ENCODE data around the gene CHST11. TPM values are rescaled to one million over a fixed set of nuclear protein-coding genes. Genes with fewer than 3 reads are reported as not detected.
A peak's percentile ranks its signal among the peaks of the same experiment; 100 is the strongest.

CHST11 gene
- total and polyA plus RNA-seq, 10 of the 15 experiments (the other 5 are each of a cell fraction or from before 2014, with no cell fraction given) = 1.9 to 38.1 (median 17.2) TPM

DNA sequence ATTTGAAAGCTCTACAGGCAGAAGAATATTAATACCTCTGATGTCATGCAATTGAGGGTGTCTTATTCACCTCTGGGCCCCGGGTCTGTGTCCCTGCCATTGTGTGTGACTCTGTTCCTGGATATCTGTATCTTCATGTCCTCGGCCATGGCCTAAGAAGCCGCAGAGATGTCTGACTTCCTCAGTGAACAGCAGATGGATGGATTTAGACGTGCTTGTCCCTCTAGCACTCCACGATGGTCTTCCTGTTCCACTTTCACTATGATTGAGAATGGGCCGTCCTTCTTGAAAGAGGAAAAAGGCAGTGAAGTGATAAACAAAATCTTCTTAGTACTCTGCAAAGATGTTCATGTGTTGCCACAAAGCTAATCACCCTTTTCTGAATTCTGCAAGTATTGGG lies 283.9 kb downstream of the CHST11 start:
- peaks cover 16% of the 10 kb centered on the region for H3K79me2 ChIP-seq (ENCODE audit: control insufficient read depth, insufficient read depth, low read length)
- H3K27ac ChIP-seq (ENCODE audit: control insufficient read depth, insufficient read depth) = peak overlapping the region; percentile 82
- no TSS peak for BruUV-seq (replicated peaks)
- ATAC-seq = peak; percentile 87
- CTCF ChIA-PET = interaction anchor here (0.7 to 1.2 kb wide), 4 partner anchors 14 to 312 kb away, joined by 3 read pairs; no protein-coding TSS in a partner anchor
- peak; percentile 87 for DNase-seq (ENCODE audit: low read depth, low spot score)
- 0% methylated on average over 6 of the region's 6 CpGs for WGBS (ENCODE audit: insufficient coverage, insufficient replicate concordance, low lambda C conversion rate, missing lambda C conversion rate)
- H3K9me3 ChIP-seq (replicated peaks; ENCODE audit: control insufficient read depth, insufficient read depth, low read length) = no peaks in the 10 kb centered on the region; the same call in 1 of the 3 replicates
- in situ Hi-C loops (cut with MboI) = no loop called here
- no peaks in the 10 kb centered on the region for H4K20me1 ChIP-seq (ENCODE audit: control insufficient read depth, insufficient read depth)
- H3K4me1 ChIP-seq (ENCODE audit: control insufficient read depth, insufficient read depth, low read length) = peaks cover 63% of the 10 kb centered on the region
- FAIRE-seq = peak; percentile 97
- SMC1A ChIA-PET (ENCODE audit: uncharacterized antibody, unreplicated experiment) = interaction anchor here (0.7 to 3.4 kb wide), 16 partner anchors 10 to 361 kb away, joined by 3 to 21 read pairs (median 5); no protein-coding TSS in a partner anchor
- H3K4me2 ChIP-seq (ENCODE audit: control insufficient read depth, insufficient read depth) = peak overlapping the region; percentile 79
- RAD21 ChIA-PET (ENCODE audit: unreplicated experiment) = interaction anchor here (0.8 to 2.5 kb wide), 7 partner anchors 13 to 359 kb away, joined by 3 to 10 read pairs (median 5); no protein-coding TSS in a partner anchor
- peak overlapping the region; percentile 45; the same call in 1 of the 2 replicates for H3K4me3 ChIP-seq
- no peaks in the 10 kb centered on the region for H3K27me3 ChIP-seq (replicated peaks in 1 of 2; ENCODE audit: control insufficient read depth in 2 of 2, insufficient read depth in 2 of 2, low read length in 1 of 2)
- H3K9ac ChIP-seq (ENCODE audit: control insufficient read depth, insufficient read depth, low read length) = peak overlapping the region; percentile 33
- H2AFZ ChIP-seq (ENCODE audit: control insufficient read depth, low read depth, low read length) = peak overlapping the region; percentile 3
- H3K36me3 ChIP-seq (ENCODE audit: control insufficient read depth in 2 of 2, insufficient read depth in 2 of 2, low read length in 1 of 2) = peaks cover 0 to 4% of the 10 kb centered on the region in 2 experiments; a peak in 2 of 4 replicates
- intact Hi-C loops (cut with micrococcal nuclease; ENCODE audit: unreplicated experiment) = loop anchor here (5.0 kb wide), 1 partner anchor 312 kb away; no protein-coding TSS in a partner anchor
- POLR2A ChIA-PET = interaction anchor here (1.1 to 2.2 kb wide), 2 partner anchors 25 to 44 kb away, joined by 7 to 8 read pairs; no protein-coding TSS in a partner anchor
- TF ChIP-seq CREM (IDR thresholded peaks at IDR 0.05; ENCODE audit: low read depth) = peak; percentile 53; the same call in 1 of the 2 replicates
- TF ChIP-seq SMC3 (IDR thresholded peaks at IDR 0.05; ENCODE audit: borderline replicate concordance, low read length) = peak; percentile 27; the same call in 1 of the 2 replicates
- TF ChIP-seq, protein P1, sequence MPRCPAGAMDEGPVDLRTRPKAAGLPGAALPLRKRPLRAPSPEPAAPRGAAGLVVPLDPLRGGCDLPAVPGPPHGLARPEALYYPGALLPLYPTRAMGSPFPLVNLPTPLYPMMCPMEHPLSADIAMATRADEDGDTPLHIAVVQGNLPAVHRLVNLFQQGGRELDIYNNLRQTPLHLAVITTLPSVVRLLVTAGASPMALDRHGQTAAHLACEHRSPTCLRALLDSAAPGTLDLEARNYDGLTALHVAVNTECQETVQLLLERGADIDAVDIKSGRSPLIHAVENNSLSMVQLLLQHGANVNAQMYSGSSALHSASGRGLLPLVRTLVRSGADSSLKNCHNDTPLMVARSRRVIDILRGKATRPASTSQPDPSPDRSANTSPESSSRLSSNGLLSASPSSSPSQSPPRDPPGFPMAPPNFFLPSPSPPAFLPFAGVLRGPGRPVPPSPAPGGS (IDR thresholded peaks at IDR 0.05; ENCODE audit: borderline replicate concordance, insufficient read depth, low read depth, low read length, poor library complexity, severe bottlenecking) = no peak
- peak; percentile 67 for TF ChIP-seq ATF7 (IDR thresholded peaks at IDR 0.05; ENCODE audit: low read depth)
- peak; percentile 94 for TF ChIP-seq JUND (IDR thresholded peaks at IDR 0.05; ENCODE audit: low read depth, low read length)
- no peak for TF ChIP-seq NFYA (IDR thresholded peaks at IDR 0.05; ENCODE audit: borderline replicate concordance, low read depth, low read length)
- TF ChIP-seq, protein P2, sequence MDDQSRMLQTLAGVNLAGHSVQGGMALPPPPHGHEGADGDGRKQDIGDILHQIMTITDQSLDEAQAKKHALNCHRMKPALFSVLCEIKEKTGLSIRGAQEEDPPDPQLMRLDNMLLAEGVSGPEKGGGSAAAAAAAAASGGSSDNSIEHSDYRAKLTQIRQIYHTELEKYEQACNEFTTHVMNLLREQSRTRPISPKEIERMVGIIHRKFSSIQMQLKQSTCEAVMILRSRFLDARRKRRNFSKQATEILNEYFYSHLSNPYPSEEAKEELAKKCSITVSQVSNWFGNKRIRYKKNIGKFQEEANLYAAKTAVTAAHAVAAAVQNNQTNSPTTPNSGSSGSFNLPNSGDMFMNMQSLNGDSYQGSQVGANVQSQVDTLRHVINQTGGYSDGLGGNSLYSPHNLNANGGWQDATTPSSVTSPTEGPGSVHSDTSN (IDR thresholded peaks at IDR 0.05; ENCODE audit: insufficient replicate concordance, low read depth, low read length) = no peak
- no peak for TF ChIP-seq HDAC2 (IDR thresholded peaks at IDR 0.05)
- peak; percentile 26; the same call in 1 of the 2 replicates for TF ChIP-seq FOXM1 (IDR thresholded peaks at IDR 0.05; ENCODE audit: low read depth, low read length)
- TF ChIP-seq IKZF1 (conservative IDR thresholded peaks at IDR 0.05) = peak; percentile 85
- peak in 1 of 2 experiments; percentile 12; a peak in 1 of 4 replicates for TF ChIP-seq EP300 (IDR thresholded peaks at IDR 0.05; ENCODE audit: borderline replicate concordance in 1 of 2, control insufficient read depth in 1 of 2, low read depth in 2 of 2, low read length in 2 of 2)
- TF ChIP-seq SPI1 (IDR thresholded peaks at IDR 0.05; ENCODE audit: borderline replicate concordance, insufficient read depth, low read depth, low read length) = peak; percentile 81
- TF ChIP-seq, protein P3, sequence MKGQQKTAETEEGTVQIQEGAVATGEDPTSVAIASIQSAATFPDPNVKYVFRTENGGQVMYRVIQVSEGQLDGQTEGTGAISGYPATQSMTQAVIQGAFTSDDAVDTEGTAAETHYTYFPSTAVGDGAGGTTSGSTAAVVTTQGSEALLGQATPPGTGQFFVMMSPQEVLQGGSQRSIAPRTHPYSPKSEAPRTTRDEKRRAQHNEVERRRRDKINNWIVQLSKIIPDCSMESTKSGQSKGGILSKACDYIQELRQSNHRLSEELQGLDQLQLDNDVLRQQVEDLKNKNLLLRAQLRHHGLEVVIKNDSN (IDR thresholded peaks at IDR 0.05; ENCODE audit: borderline replicate concordance, extremely low read length, insufficient read depth, low read depth, low read length) = no peak
- TF ChIP-seq ZNF274 (IDR thresholded peaks at IDR 0.05; ENCODE audit: insufficient read depth, insufficient read length) = no peak
- no peak for TF ChIP-seq MYC (IDR thresholded peaks at IDR 0.05; ENCODE audit: insufficient read depth, insufficient read length, insufficient replicate concordance, low read length, severe bottlenecking)
- TF ChIP-seq ZNF217 (IDR thresholded peaks at IDR 0.05) = no peak
- no peak for TF ChIP-seq WRNIP1 (IDR thresholded peaks at IDR 0.05; ENCODE audit: borderline replicate concordance, low read depth, low read length)
- peak; percentile 15; the same call in 1 of the 2 replicates for TF ChIP-seq MLLT1 (IDR thresholded peaks at IDR 0.05)
